Germinal center (tissue), 1 donor: ENCODE measurements around the gene CALML6.

Experiments used
- DNase-seq: peaks from one replicate; pipeline ENCODE4 v3.0.0; 2012; ENCODE audit warnings: mixed read lengths, low spot score

The CALML6 gene

GRCh38 chr1:1942753-1943656 is 27.9 kb downstream of the CALML6 start:
- no peak for DNase-seq

- peak; percentile 57 for DNase-seq
Observed at GRCh38 chr1:1943834-1944570, 28.9 kb downstream of the CALML6 start.

- DNase-seq: no peak
Observed at GRCh38 chr1:1945782-1946393, 30.8 kb downstream of the CALML6 start.

- no peak for DNase-seq
Observed at GRCh38 chr1:1946540-1946939, 31.5 kb downstream of the CALML6 start.

- DNase-seq: no peak
Observed at GRCh38 chr1:1947493-1947892, 32.4 kb downstream of the CALML6 start.

- DNase-seq: no peak
Observed at GRCh38 chr1:1948783-1949182, 33.7 kb downstream of the CALML6 start.

GRCh38 chr1:1950940-1951339 is 35.9 kb downstream of the CALML6 start:
- no peak for DNase-seq

GRCh38 chr1:1954015-1954414 is 39.0 kb downstream of the CALML6 start:
- DNase-seq: no peak

- DNase-seq: no peak
Observed at GRCh38 chr1:1954831-1955441, 39.9 kb downstream of the CALML6 start.

- no peak for DNase-seq
Observed at GRCh38 chr1:1955621-1956094, 40.6 kb downstream of the CALML6 start.

GRCh38 chr1:1956101-1956500 is 41.0 kb downstream of the CALML6 start:
- DNase-seq: no peak

- DNase-seq: no peak
Observed at GRCh38 chr1:1956586-1957532, 41.8 kb downstream of the CALML6 start.

- no peak for DNase-seq
Observed at GRCh38 chr1:1957533-1957961, 42.5 kb downstream of the CALML6 start.

- no peak for DNase-seq
Observed at GRCh38 chr1:1958071-1958541, 43.0 kb downstream of the CALML6 start.

- no peak for DNase-seq
Observed at GRCh38 chr1:1959459-1959839, 44.4 kb downstream of the CALML6 start.

GRCh38 chr1:1959840-1960479 is 44.9 kb downstream of the CALML6 start:
- DNase-seq: peak; percentile 79

- no peak for DNase-seq
Observed at GRCh38 chr1:1960480-1961196, 45.6 kb downstream of the CALML6 start.

GRCh38 chr1:1962752-1963151 is 47.7 kb downstream of the CALML6 start:
- no peak for DNase-seq

- DNase-seq: no peak
Observed at GRCh38 chr1:1963570-1963969, 48.5 kb downstream of the CALML6 start.

- no peak for DNase-seq
Observed at GRCh38 chr1:1964811-1965210, 49.8 kb downstream of the CALML6 start.
